Left ventricle myocardium inferior (tissue), 1 donor: ENCODE results near the gene WASF3. TPM values are rescaled to one million over a fixed set of nuclear protein-coding genes. Genes with fewer than 3 reads are reported as not detected.

Experiments
- DNase-seq: peaks from one replicate; pipeline ENCODE4 v3.0.0-alpha.2; 2020
- H3K27ac ChIP-seq: fragments of 200-600 bp; replicated peaks from 2 replicates; pipeline ENCODE4 v1.8.0; 2021
- H3K27me3 ChIP-seq: fragments of 200-600 bp; 2 replicates; pipeline ENCODE4 v1.8.0; 2021; ENCODE audit warnings: low read depth
- H3K36me3 ChIP-seq: fragments of 200-600 bp; 2 replicates; pipeline ENCODE4 v1.8.0; 2021
- H3K4me1 ChIP-seq: fragments of 200-600 bp; 2 replicates; pipeline ENCODE4 v1.8.0; 2021
- H3K4me3 ChIP-seq: fragments of 200-600 bp; 2 replicates; pipeline ENCODE4 v1.8.0; 2021; ENCODE audit warnings: mild to moderate bottlenecking, moderate library complexity
- H3K9me3 ChIP-seq: fragments of 200-600 bp; replicated peaks from 2 replicates; pipeline ENCODE4 v1.8.0; 2021
- intact Hi-C: fragments of 100-400 bp; cut with micrococcal nuclease; formaldehyde crosslinking; loops from one replicate; pipeline ENCODE4 v1.11.0; 2022
- total RNA-seq: library from RNA; stranded (reverse); fragmentation: NEBNext Ultra II Directional; extraction: Animal tissue kit (Norgen Biotek cat#: 25700); gene quantifications from one replicate; pipeline ENCODE4 v1.2.1, GENCODE V29; 2021
- TF ChIP-seq, protein P1 (sequence below): fragments of 200-600 bp; IDR thresholded peaks from 2 replicates; pipeline ENCODE4 v1.8.0; 2021; ENCODE audit warnings: antibody characterized with exemption, mild to moderate bottlenecking, borderline replicate concordance
- donor health status: DM: no; HTN: yes; CAD: no; lungs with severe emphysema.

Gene WASF3
- total RNA-seq, 1 donor from 2014 or later = 12.6 TPM

GRCh38 chr13:26544707-26545106 is 12.8 kb upstream of the WASF3 start:
- no peak for DNase-seq
- H3K27me3 ChIP-seq = peaks cover 29% of the 10 kb centered on the region
- H3K4me3 ChIP-seq = no peak overlapping the region
- TF ChIP-seq, protein P1, sequence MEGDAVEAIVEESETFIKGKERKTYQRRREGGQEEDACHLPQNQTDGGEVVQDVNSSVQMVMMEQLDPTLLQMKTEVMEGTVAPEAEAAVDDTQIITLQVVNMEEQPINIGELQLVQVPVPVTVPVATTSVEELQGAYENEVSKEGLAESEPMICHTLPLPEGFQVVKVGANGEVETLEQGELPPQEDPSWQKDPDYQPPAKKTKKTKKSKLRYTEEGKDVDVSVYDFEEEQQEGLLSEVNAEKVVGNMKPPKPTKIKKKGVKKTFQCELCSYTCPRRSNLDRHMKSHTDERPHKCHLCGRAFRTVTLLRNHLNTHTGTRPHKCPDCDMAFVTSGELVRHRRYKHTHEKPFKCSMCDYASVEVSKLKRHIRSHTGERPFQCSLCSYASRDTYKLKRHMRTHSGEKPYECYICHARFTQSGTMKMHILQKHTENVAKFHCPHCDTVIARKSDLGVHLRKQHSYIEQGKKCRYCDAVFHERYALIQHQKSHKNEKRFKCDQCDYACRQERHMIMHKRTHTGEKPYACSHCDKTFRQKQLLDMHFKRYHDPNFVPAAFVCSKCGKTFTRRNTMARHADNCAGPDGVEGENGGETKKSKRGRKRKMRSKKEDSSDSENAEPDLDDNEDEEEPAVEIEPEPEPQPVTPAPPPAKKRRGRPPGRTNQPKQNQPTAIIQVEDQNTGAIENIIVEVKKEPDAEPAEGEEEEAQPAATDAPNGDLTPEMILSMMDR = no peak
- no peaks in the 10 kb centered on the region for H3K36me3 ChIP-seq
- H3K9me3 ChIP-seq = no peaks in the 10 kb centered on the region
- H3K27ac ChIP-seq = no peak overlapping the region
- intact Hi-C loops = no loop called here
- H3K4me1 ChIP-seq = no peaks in the 10 kb centered on the region

DNA sequence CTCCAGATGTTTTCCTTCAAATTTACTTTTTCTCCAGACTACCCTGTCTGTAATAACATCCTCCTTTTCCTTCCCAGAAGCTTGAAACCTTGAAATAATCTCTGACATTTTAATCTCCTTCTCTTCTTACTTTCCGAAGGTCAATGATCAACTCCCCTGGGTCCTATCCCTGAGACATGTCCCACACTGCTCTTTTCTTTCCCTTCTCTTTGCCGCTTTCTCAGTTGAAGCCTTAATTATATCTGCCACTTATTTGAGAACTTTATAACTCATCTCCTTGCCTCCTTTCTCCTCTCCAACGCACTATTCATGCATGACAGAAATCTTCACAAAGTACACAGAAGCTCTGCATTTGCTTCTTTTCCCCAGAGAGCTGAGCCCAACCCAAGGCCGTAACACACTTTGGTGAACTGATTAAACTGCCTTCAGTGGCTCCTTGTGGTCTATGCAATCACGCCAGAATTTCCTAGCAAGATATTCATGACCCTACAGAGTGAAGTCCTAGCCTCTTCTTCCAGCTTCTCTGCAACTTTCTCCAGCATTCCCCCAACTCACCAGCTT is 9.2 kb upstream of the WASF3 start:
- Histone ChIP-seq H3K9me3 (no peaks in the 10 kb centered on the region), H3K27ac (no peak overlapping the region), H3K36me3 (no peaks in the 10 kb centered on the region), H3K27me3 (peaks cover 37% of the 10 kb centered on the region), H3K4me1 (no peaks in the 10 kb centered on the region), H3K4me3 (no peak overlapping the region)
- TF ChIP-seq, protein P1 = no peak
- no peak for DNase-seq
- intact Hi-C loops = no loop called here

- H3K36me3 ChIP-seq = no peaks in the 10 kb centered on the region
- TF ChIP-seq, protein P1 = no peak
- no peak overlapping the region for H3K4me3 ChIP-seq
- no peaks in the 10 kb centered on the region for H3K4me1 ChIP-seq
- intact Hi-C loops = no loop called here
- H3K27ac ChIP-seq = no peak overlapping the region
- no peaks in the 10 kb centered on the region for H3K9me3 ChIP-seq
- DNase-seq = no peak
- peaks cover 39% of the 10 kb centered on the region for H3K27me3 ChIP-seq
These were observed 7.8 kb upstream of the WASF3 start for GRCh38 chr13:26549713-26550112.

DNA sequence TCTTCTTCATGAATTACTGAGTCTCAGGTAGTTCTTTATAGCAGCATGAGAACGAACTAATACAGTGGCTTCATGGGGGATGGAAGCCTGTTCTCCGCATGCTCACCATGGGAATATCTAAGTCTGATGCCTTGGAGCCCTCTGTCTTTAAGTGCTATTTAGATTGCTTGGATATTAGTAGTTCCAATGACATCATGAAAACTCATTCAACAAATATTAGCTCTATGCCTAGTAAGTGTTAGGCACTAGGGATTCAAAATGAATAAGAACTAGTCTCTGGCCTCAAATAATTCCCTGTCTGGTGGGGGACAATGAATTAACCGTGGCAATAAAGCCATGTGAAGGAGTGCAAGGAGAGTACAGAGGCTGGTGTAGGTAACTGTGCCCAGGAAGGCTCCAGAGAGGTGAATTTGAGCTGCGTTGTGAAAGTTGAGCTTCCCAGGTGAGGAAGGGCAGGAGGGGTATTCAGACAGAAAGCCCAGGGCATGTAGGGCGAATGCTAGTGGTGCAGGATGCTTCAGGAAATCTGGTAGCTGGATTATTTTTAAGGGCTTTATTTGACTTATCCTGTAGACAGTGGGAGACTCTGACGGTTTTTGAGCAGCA is 6.1 kb upstream of the WASF3 start:
- no peak for DNase-seq
- no peaks in the 10 kb centered on the region for H3K9me3 ChIP-seq
- H3K27me3 ChIP-seq = peaks cover 39% of the 10 kb centered on the region
- intact Hi-C loops = no loop called here
- H3K4me3 ChIP-seq = no peak overlapping the region
- H3K27ac ChIP-seq = no peak overlapping the region
- TF ChIP-seq, protein P1 = no peak
- no peaks in the 10 kb centered on the region for H3K4me1 ChIP-seq
- H3K36me3 ChIP-seq = no peaks in the 10 kb centered on the region

- Histone ChIP-seq H3K4me1 (peaks cover 19% of the 10 kb centered on the region), H3K27ac (no peak overlapping the region), H3K4me3 (no peak overlapping the region), H3K27me3 (peaks cover 37% of the 10 kb centered on the region), H3K9me3 (no peaks in the 10 kb centered on the region), H3K36me3 (no peaks in the 10 kb centered on the region)
- intact Hi-C loops = no loop called here
- DNase-seq = no peak
- TF ChIP-seq, protein P1 = no peak
These were observed 2.1 kb upstream of the WASF3 start for GRCh38 chr13:26555413-26555812.
